Left cardiac atrium (tissue), 4 donors: ENCODE measurements around the gene PPAN. TPM values are rescaled to one million over a fixed set of nuclear protein-coding genes. Genes with fewer than 3 reads are reported as not detected.

Experiments
- ATAC-seq, 2 donors: fragments of 200-7000 bp; cut with Tn5 transposase; one replicate each; pipeline ENCODE4 v1.9.1; 2020; ENCODE audit warnings: mild to moderate bottlenecking in 2 of 2, moderate library complexity in 2 of 2
- DNase-seq: peaks from one replicate; pipeline ENCODE4 v3.0.0-alpha.2; 2020
- intact Hi-C, 2 donors: fragments of 100-400 bp; cut with DNase I; formaldehyde crosslinking; loops; one replicate each; pipeline versions ENCODE4 v1.14.1 to v1.15.1; 2022 to 2023
- total RNA-seq, 2 donors: library from RNA; stranded (reverse); fragmentation: NEBNext Ultra II Directional; extraction: Animal tissue kit (Norgen Biotek cat#: 25700); gene quantifications; one replicate each; pipeline ENCODE4 v1.2.1, GENCODE V29; 2021
- donor health status: DM: no; HTN: yes; CAD: no.
- donor health status: DM: no; HTN: yes; CAD: no; lungs with severe emphysema.
- donor health status: DM: yes; HTN: yes; CAD: no.
- donor health status: Dilated cardiomyopathy.

Gene PPAN
- total RNA-seq, 2 donors from 2014 or later = 23.6 to 38.9 TPM

- intact Hi-C loops = no loop called here
- DNase-seq (no peak), ATAC-seq (no peak)
These were observed 29.6 kb downstream of the PPAN start for GRCh38 chr19:10135551-10136334.

- intact Hi-C loops = no loop called here
- DNase-seq (no peak), ATAC-seq (no peak)
These were observed 30.8 kb downstream of the PPAN start for GRCh38 chr19:10136936-10137335.

GRCh38 chr19:10137751-10138682 is 31.9 kb downstream of the PPAN start:
- intact Hi-C loops = no loop called here
- DNase-seq (no peak), ATAC-seq (no peak)

DNA sequence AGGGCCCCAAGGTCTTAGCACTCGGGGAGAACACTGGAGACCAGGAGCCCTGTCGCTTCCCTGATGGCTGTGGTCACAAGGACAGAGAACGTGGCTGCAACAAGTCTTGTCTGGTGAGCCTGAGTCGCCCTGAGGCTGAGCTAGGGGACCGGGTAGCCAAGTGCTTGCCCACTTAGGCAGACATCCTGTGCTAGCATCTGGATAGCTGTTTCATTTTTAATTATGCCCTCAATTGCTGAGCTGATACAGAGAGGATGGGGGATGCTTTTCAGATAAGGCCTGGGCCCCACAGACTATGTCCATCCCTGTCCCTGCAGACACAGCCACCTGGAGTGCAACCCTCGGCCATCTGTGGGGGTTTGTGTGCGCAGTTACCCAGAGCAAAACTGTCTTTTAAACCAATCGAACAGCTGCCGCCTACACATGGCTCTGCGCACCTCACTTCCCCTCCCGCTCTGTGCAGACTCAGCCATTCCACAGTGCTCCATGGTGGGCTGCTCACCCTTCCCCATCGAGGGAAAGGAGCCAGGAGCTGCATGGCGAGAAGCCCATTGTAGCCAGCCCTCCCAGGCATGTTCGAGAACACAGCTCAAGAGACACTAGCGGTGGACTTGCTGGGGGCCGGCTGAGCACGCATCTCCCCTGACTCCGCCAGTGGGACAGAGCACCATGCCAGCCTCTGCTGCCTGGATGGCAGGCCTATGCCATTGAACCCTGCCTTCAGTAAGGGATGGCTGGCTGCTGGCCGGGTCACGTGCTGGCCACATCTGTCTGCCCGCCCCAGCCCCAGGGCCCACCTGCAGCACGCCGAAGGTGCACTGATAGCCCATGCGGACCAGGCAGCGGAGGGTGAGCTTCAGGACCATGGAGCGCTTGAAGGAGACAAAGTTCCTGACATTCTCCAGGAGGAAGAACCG is 33.0 kb downstream of the PPAN start:
- ATAC-seq = no peak
- no peak for DNase-seq
- intact Hi-C loops = no loop called here

DNA sequence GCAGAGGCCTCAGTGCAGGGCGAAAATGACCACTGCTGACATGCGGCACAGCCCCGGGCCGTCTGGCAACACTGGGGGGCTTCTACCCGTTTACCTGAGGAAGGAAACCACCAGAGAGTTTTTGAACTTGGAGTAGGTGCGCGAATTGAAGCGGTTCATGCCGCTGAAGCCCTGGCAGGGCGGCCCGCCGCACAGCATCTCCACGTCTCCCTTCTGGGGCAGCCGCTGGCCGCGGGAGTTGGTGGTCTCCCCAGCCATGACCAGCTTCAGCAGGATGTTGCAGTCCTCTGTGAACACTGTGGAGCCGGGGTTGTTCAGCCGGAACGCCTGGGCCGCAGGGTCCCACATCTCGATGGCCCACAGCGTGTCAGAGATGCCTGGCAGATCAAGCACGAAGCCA is 33.8 kb downstream of the PPAN start:
- DNase-seq (no peak), ATAC-seq (no peak)
- intact Hi-C loops = no loop called here

DNA sequence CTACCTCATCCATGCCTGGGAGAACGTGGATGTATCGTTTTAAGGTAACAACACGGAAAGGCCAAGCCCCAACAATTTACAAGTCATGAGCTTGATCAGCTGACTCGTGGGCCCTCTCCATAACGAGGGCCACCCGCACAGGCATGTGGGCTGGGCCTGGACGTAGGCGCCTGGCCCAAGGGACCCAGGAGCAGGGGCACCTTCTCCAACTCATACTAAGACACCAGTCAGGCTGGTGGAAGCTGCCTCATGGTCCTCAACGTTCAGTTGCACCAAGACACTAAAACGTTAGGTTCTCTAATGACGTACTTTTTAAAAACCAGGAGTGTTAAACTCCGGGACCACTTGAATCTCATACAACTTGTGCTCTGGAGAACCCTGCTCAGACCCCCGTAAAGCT is 35.3 kb downstream of the PPAN start:
- ATAC-seq = no peak
- DNase-seq = no peak
- intact Hi-C loops = no loop called here

GRCh38 chr19:10141973-10142372 is 35.8 kb downstream of the PPAN start:
- intact Hi-C loops = no loop called here
- DNase-seq = no peak
- ATAC-seq = no peak

DNA sequence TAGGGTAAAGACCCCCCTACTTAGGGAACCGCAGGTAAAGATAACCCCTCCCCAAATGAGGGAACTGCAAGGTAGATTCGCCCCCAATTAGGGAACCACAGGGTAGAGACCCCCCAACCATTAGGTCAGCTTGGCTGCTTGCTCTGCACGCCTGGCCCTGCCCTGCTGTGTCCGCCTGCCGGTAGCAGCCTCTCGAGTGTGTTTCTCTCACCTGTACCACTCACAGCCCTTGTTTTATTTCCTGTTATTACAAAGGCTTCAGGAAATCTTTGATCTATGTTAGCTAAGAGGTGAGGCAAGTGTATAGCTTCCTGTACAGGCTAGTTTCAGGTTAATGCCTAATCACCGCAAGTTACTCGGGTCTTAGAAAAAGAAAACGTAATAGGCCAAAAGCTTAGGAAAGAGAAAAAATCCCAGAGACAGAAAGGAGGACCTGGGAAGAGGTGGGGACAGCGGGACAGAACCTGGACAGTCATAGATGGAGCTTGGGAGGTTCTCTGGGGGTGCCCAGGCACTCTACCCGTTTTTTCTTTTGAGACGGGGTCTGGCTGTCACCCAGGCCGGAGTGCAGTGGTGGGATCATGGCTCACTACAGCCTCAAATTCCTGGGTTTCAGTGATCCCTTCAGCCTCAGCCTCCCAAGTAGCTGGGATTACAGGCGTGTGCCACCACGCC is 36.7 kb downstream of the PPAN start:
- no peak for DNase-seq
- ATAC-seq = peak in 1 of 2 donors; percentile 53
- intact Hi-C loops = no loop called here

DNA sequence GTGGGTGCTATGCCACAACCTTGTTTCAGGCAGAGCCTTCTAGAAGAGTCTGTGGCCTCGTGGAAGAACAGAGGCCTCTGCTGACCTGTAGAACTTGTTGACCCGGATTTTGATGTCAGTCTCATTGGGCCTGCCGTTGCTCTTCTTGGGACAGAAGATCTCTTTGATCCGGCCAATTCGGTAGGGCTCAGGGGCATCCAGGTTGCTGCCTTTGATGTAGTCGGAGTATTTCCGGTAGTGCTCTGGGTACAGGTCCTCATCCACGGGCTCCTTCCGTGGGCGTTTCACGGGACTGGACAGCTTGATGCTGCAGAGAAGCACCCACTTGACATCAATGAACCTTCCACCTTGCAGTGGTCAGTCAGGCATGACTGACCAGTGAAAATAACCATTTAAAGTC is 37.5 kb downstream of the PPAN start:
- intact Hi-C loops = no loop called here

DNA sequence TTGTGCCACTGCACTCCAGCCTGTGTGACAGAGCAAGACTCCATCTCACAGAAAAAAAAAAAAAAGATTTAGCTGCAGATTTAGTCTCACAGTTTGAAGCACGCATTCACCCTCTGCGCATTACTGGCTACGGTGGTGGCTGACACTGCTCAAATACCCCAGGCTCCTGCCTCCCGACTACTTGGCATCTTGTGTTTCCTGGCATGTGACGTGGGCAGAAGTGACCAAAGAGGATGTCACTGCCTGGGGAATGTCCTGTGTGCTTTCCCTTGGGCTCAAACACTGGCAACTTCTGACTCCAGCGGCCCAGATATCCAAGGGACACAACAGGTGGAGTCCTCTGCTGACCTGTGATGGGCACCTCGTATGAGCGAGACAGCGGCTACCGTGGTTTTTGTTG is 38.2 kb downstream of the PPAN start:
- intact Hi-C loops = no loop called here
- DNase-seq (no peak), ATAC-seq (no peak)

More for the DNA sequence above, 37.5 kb downstream of the PPAN start:
- ATAC-seq (no peak), DNase-seq (no peak)

DNA sequence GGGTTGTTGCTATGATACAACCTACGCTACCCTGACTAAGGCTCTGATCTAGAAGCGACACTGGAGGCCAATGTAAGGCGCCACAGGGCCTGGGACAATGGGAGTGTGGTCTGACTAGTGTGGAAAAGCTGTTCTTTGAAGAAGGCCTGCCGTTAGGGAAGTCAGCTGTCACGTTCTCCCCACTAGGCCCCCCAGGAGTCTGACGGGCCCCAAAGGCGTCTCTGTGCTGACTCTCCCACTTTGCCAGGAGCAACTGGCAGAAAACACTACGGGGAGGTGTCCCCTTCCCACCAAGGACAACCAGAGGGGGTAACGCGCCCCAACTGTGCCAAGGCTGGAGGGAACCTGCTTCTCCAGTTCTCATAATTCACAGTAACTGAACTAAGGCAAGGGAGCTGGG is 38.9 kb downstream of the PPAN start:
- DNase-seq = no peak

GRCh38 chr19:10146142-10146541 is 40.0 kb downstream of the PPAN start:
- ATAC-seq (no peak), DNase-seq (no peak)
- intact Hi-C loops = no loop called here

More for the DNA sequence above, 38.9 kb downstream of the PPAN start:
- intact Hi-C loops = no loop called here
- ATAC-seq = no peak

DNA sequence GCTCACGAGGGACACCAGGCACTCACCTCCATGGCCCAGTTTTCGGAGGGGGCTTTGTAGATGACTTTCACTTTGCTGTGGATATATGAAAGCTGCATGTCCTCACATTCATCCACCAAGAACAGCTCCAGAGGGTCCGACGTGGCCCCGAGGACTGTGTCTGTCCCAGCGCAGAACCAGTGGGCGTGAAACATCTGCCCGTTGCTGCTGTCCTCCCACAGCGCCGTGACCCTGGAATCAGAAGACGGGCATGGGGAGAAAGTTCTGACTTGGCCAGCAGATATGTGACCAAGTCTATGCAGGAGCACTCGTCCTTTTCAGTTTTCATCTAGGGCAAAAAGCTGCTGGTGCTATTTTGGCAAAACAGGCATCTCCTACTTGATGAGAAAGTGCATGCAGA is 43.3 kb downstream of the PPAN start:
- DNase-seq (no peak), ATAC-seq (no peak)
- intact Hi-C loops = no loop called here

GRCh38 chr19:10151521-10151920 is 45.4 kb downstream of the PPAN start:
- intact Hi-C loops = no loop called here
- no peak for ATAC-seq
- DNase-seq = no peak

GRCh38 chr19:10152100-10152499 is 45.9 kb downstream of the PPAN start:
- intact Hi-C loops = no loop called here
- ATAC-seq (no peak), DNase-seq (no peak)

- intact Hi-C loops = no loop called here
- DNase-seq (no peak), ATAC-seq (no peak)
These were observed 49.7 kb downstream of the PPAN start for GRCh38 chr19:10155839-10156238.

DNA sequence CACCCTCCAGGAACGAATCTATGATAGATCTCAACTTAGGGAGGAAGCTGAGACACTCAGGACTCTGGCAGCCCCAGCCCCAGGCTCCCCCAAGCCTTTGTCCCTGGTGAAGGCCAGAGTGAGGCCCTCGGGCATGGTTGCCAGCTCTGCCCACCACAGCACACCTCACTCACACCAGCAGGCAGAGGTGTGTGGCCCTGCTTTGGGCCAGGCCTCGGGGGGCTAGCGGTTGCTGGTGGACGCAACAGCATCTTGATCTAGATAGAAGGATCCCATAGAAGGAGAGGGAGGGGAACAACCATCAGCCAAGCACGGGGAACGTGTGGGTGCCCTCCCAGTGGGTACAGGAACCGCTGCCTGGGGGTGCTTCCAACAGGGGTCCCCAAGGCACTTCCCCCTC is 51.9 kb downstream of the PPAN start:
- ATAC-seq (no peak), DNase-seq (no peak)
- intact Hi-C loops = no loop called here

GRCh38 chr19:10158485-10158884 is 52.3 kb downstream of the PPAN start:
- intact Hi-C loops = no loop called here
- ATAC-seq (no peak), DNase-seq (no peak)

DNA sequence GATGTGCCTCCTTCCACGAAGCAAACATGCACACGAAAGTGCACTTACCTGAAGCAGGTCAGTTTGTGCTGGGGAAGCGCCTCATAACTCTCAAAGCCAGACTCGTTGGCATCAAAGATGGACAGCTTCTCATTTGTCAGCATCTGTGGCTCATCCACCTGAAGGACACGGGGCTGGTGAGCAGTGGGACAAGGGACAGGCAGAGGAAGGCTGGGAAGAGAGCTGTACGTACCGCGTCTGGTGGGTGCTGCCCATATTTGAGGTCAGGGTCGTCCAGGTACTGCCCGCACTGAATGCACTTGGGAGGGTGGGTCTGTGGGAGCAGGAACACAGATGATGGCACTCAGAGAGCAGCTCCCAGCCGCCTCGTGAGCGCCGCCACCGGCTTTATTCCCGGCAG is 53.4 kb downstream of the PPAN start:
- DNase-seq (no peak), ATAC-seq (no peak)
- intact Hi-C loops = no loop called here
